Stimulated activated CD8-positive, alpha-beta memory T cell treated with anti-CD3 and anti-CD28 coated beads, Interleukin-15, amount 100 ng/mL, for 24 hours (primary cell): ENCODE data around the gene WWOX.

Experiments
- DNase-seq: peaks from one replicate; pipeline ENCODE4 v3.0.0-alpha.2; 2020; ENCODE audit warnings: low read depth

The WWOX gene

GRCh38 chr16:78303946-78304345, 204.5 kb downstream of the WWOX start:
- no peak for DNase-seq

- DNase-seq: no peak
These were observed 206.9 kb downstream of the WWOX start for GRCh38 chr16:78306361-78306760.

- DNase-seq: no peak
These were observed 208.5 kb downstream of the WWOX start for GRCh38 chr16:78307824-78308528.

GRCh38 chr16:78309763-78310162, 210.3 kb downstream of the WWOX start:
- no peak for DNase-seq

- no peak for DNase-seq
These were observed 210.7 kb downstream of the WWOX start for GRCh38 chr16:78310196-78310595.

GRCh38 chr16:78310990-78311561, 211.6 kb downstream of the WWOX start:
- no peak for DNase-seq

GRCh38 chr16:78311831-78312230, 212.4 kb downstream of the WWOX start:
- no peak for DNase-seq

- DNase-seq: no peak
These were observed 218.2 kb downstream of the WWOX start for GRCh38 chr16:78317564-78318240.

GRCh38 chr16:78321620-78322360, 222.3 kb downstream of the WWOX start:
- DNase-seq: no peak

GRCh38 chr16:78323315-78323714, 223.9 kb downstream of the WWOX start:
- DNase-seq: no peak

GRCh38 chr16:78324649-78325285, 225.3 kb downstream of the WWOX start:
- DNase-seq: no peak

- DNase-seq: no peak
These were observed 226.3 kb downstream of the WWOX start for GRCh38 chr16:78325468-78326352.

- no peak for DNase-seq
These were observed 227.3 kb downstream of the WWOX start for GRCh38 chr16:78326731-78327130.

GRCh38 chr16:78331731-78332130, 232.3 kb downstream of the WWOX start:
- no peak for DNase-seq

GRCh38 chr16:78333808-78334207, 234.4 kb downstream of the WWOX start:
- no peak for DNase-seq

GRCh38 chr16:78340590-78340989, 241.1 kb downstream of the WWOX start:
- no peak for DNase-seq

GRCh38 chr16:78348068-78348467, 248.6 kb downstream of the WWOX start:
- no peak for DNase-seq

- DNase-seq: no peak
These were observed 249.4 kb downstream of the WWOX start for GRCh38 chr16:78348886-78349285.

- DNase-seq: no peak
These were observed 252.7 kb downstream of the WWOX start for GRCh38 chr16:78352184-78352583.

- DNase-seq: no peak
These were observed 254.3 kb downstream of the WWOX start for GRCh38 chr16:78353640-78354275.
